Right lobe of liver (tissue), 4 donors: ENCODE measurements around the gene PXYLP1.

Experiments
- CTCF ChIP-seq, 4 donors: fragments of 200-600 bp in 3 of 4; fragments of 450-650 bp in 1 of 4; IDR thresholded peaks; one replicate each; pipeline versions ENCODE4 v1.5.1 to v1.8.0; 2016 to 2022; ENCODE audit warnings: antibody characterized with exemption in 4 of 4, mild to moderate bottlenecking in 2 of 4
- POLR2A ChIP-seq: fragments of 450-650 bp; IDR thresholded peaks from one replicate; pipeline ENCODE4 v1.6.1; 2017; ENCODE audit warnings: antibody characterized with exemption, mild to moderate bottlenecking
- donor health status: DM: no; HTN: no; CAD: no.
- donor health status: DM: no; HTN: no; CAD: no.
- donor health status: DM: no; HTN: yes; CAD: no.

- TF ChIP-seq CTCF (IDR thresholded peaks at IDR 0.05) (no peak), POLR2A (no peak)
Observed at GRCh38 chr3:141242377-141243092, 10.9 kb downstream of the PXYLP1 start.
